NCI-H526 treated with DMSO at 0.1 percent for 48 hours (cell line): ENCODE data around the gene CERS4.
"Not testable (repeated sequence)": the region's sequence is repeated elsewhere in the genome, so short reads cannot be mapped to it uniquely, and the experiment has no call there.

Source experiments
- DNase-seq: peaks from one replicate; lab custom pipeline; 2025; lab: John Stamatoyannopoulos, UW

Gene CERS4

DNA sequence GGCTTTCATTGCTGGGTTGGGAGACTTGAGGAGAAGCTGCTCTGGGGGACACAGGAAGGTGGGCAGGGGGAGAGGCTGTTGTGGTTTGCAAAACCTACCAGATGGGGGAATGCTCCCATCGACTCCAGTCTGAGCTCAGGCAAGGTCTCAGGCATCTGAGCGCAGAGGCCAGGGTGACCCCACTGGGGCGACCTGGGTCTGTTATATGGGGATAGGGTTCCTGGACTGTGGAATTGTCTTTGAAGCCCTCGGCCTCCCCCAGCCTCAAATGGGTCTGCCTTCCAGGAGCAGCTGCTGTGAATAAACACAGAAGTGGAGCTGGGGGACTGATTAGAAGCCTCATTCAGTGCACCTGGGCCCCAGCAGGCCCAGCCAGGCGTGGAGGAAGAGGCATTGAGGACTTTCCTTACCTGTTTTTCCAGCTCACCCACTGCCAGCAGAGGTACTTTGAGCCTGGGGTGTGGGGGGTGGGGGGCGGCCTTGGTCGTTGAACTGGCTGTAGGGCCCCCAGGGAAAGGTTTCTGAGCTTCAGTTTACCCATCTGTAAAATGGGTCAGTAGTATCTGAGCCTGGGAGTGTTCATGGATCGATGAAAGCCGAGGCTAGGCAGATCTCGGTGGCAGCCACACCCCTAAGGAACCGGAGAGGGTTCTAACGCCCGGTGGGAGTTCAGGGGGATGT, 1.4 kb downstream of the CERS4 start:
- peak; percentile 7 for DNase-seq

DNA sequence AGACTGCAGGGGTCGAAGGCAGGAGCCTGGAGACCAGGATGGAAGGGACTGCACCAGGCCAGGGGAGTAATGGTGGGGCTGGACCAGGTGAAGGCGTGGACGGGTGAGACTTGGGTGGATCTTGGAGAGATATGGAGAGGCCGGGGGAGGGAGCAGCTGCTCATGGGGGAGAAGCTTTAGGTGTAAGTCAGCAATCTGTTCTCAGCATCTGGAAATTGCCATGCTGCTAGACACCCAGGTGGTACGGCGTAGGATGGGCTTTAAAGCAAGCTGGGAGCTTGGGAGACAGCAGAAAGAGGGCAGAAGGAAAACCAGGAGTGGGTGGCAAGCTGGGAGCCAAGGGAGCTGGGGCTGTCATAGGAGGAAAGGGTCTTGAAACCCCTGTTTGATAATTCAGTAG, 3.0 kb downstream of the CERS4 start:
- no peak for DNase-seq

DNA sequence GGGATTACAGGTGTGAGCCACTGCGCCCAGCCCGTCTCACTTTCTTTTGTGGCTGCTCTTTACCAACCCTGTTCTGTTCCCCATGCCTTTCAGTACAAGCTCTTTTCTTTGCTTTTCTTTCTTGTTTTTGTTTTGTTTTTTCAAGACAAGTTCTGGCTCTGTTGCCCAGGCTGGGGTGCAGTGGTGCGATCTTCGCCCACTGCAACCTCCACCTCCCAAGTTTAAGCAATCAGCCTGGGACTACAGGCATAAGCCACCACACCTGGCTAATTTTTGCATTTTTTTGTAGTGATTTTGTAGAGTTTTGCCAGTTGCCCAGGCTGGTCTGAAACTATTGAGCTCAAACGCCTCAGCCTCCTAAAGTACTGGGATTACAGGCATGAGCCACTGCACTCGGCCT, 3.7 kb downstream of the CERS4 start:
- DNase-seq, result no peak

DNA sequence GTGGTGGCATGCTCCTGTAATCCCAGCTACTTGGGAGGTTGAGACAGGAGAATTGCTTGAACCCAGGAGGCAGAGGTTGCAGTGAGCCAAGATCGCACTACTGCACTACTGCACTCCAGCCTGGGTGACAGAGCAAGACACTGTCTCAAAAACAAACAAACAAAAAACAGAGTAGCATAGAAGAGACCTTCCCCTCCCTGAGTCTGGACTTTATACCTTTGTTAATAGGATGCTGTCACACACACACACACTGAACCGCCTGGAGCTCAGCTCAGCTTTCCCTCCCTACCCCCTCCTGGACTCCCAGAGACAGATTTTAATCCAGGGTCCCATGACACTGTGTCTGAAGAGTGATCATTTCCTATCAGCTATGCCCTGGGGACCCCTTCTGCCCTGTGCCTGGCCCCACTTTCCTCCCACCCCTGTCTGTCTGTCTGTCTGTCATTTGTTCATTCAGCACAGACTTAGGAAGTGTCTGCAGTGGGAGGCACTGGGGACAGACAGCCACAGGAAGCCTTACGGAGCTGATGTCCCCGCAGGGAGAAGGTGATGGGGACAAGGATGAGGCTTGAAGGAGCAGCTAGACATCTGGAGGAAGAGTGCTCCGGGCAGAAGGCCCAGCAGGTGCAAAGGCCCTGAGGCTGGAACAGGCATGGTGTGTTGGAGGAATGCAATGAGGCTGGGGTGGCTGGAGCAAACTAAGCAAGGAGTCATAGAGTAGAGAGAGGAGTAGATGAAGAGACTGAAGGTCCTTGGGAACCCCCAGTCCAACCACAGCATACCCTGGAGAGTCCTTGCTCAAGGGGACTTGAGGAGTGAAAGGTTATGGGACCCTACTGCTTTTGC, 4.9 kb downstream of the CERS4 start:
- DNase-seq, result no peak

DNA sequence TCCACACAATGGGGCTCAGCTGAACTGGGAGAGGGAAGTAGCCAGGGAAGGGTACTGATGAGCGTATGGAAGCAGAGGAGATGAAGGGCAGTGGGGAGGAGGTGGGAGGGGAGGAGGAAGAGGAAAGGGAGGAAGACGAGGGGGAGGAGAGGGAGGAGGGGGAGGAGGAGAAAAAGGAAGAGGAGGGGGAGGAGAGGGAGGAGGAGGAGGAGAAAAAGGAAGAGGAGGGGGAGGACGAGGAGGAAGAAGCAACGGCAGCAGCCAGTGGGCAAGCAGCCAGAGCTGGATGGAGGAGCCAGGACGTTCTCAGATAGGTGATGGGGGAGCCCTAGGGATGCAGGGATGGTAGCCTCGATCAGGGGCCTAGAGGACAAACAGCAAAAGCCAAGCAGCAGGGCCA, 5.6 kb downstream of the CERS4 start:
- no peak for DNase-seq

DNA sequence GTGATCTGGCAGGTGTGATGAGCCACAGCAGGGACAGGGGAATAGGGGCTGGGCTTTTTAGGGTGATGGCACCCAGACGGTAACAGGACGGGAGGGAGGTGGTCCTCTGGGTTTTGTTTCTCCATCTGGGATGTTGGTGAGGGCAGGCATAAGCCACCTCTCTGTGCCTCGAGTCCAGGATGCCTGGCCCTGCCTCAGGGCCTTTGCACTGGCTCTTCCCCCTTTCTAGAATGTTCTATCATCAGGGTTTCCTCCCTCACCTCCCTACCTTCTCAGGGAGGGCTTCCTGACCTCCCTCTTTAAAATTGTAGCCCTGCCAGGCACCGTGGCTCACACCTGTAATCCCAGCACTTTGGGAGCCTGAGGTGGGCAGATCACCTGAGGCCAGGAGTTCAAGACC, 6.6 kb downstream of the CERS4 start:
- DNase-seq, result no peak

DNA sequence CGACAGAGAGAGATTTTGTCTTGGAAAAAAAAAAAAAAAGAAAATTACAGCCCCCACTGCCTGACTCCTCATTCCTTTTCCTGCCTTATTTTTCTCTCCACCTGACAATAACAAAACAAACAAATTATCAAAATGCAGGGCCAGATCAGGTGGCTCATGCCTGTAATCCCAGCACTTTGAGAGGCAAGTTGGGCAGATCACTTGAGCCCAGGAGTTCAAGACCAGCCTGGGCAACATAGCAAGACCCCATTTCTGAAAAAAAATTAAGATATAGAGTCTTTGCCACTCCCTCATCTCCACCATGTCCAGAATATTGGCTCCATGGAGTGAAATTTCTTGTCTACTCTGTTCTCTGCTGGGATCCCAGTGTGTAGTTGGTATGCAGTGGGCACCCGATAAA, 7.2 kb downstream of the CERS4 start:
- no peak for DNase-seq

DNA sequence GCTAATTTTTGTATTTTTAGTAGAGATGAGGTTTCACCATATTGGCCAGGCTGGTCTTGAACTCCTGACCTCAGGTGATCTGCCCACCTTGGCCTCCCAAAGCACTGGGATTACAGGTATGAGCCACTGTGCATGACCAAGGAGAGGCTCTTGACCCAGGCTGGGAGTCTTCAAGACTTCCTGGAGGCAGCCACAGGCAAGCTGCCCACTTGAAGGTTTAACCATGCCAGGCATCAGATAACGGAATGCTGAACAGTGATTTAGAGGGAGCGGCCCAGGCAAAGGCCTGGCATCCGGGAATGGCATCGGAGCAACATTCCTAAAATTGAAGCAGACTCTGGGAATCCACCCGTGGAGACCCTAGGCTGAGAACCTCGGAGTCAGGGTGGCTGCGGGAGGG, 9.0 kb downstream of the CERS4 start:
- DNase-seq, result not testable (repeated sequence)

DNA sequence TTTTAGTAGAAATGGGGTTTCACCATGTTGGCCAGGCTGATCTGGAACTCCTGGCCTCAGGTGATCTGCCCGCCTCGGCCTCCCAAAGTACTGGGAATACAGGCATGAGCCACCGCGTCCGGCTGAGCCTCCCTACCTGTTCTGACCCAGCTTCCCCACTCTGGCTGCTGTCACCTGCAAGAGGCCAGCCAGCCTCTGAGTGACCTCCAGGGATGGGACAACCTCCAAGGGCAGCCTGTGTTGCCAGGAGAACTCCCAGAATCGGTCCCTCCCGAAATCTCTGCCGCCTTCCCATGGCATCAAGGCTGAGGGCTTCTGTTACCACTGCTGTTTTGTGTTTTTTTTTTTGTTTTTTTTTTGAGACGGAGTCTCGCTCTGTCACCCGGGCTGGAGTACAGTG, 11.3 kb downstream of the CERS4 start:
- no peak for DNase-seq

DNA sequence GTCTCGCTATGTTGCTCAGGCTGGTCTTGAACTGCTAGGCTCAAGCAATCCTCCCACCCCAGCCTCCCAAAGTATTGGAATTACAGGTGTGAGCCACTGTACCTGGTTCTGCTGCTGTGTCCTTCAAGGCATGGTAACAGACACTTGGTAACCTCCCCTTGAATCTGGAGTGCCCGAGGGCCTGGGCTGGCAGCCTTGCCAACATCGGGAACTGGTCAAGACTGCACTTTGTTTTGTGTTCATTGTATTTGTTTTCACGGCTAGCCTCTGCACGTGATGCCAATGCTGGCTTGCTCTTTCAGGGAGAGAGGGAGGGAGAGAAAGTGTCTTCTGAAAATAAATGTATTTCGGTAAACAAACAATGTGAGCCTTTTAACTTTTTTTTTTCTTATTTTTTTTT, 12.0 kb downstream of the CERS4 start:
- no peak for DNase-seq

DNA sequence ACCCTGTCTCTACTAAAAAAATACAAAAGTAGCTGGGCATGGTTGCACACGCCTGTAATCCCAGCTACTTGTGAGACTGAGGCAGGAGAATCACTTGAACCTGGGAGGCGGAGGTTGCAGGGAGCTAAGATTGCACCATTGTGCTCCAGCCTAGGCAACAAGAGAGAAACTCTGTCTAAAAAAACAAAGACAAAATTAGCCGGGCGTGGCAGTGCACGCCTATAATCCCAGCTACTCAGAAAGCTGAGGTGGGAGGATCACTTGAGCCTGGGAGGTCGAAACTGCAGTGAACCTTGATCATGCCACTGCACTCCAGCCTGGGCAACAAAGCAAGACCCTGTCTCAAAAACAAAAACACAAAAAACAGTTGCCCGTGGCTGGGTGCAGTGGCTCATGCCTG, 14.3 kb downstream of the CERS4 start:
- not testable (repeated sequence) for DNase-seq

DNA sequence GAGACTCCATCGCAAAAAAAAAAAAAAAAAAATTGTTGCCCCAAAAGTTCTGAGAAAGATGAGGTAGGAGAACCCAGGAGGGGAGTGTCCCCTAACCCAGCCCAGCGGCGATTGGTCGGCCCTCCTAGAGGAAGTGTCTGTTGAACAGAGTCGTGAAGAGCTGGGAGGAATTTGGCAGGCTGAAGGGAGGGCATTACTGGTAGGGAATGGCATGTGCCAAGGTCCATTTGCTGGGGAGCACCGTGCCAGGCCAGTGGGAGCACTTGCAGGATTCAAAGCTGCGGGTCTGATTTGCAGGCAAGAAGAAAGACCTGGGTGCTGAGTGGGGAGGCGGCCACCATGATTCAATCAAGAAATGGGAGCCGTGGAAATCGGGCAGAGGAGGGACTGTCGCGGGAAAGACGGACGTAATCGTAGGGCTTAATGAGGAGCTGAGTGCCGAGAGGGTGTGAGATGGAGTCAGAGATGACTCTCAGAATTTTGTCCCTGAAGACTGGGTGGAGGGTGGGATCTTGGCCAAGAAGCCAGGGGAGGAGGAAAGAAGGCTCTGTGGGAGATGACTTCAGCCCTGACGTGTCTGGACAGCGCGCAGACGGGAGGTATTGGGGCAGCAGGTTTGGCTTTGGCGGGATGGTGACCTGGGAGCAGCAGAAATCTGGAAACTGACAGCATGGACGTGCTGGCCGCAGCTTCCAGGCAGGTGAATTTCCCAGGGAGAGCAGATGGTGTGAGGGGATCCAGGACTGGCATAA, 15.4 kb downstream of the CERS4 start:
- no peak for DNase-seq

DNA sequence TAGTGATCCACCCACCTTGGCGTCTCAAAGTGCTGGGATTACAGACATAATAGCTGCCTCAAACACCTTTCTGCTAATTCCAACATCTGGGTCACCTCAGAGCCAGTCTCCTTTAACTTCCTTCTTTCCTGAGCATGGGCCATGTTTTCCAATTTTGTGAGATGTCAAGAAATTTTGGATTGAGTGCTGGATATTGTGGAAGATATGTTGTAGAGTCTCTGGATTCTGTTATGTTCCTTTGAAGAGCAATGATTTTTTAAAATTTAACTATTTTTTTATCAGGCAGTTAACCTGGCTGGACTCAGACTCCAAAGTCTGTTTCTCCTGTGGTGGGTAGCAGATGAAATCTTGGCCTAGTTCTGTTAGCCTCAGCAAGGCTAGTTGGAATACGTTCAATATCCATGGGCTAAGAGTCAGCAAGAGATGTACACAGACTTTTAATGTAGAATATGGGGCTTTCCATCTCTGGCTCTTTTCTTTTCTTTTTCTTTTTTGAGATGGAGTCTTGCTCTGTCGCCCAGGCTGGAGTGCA, 22.0 kb downstream of the CERS4 start:
- DNase-seq, result no peak

DNA sequence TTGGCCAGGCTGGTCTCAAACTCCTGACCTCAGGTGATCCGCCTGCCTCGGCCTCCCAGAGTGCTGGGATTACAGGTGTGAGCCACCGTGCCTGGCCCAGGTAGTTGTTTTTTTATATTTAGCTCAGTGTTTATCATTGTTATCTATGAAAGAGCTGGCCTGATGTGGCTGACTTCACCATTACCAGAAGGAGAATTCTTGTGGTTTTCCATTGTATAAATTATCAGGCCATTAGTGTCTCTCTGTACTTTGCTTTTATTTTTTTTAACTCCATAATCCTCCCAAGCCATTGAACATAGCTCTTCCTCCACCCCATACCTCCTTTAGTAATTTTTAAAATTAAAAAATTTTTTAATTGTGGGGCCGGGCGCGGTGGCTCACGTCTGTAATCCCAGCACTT, 24.2 kb downstream of the CERS4 start:
- no peak for DNase-seq

DNA sequence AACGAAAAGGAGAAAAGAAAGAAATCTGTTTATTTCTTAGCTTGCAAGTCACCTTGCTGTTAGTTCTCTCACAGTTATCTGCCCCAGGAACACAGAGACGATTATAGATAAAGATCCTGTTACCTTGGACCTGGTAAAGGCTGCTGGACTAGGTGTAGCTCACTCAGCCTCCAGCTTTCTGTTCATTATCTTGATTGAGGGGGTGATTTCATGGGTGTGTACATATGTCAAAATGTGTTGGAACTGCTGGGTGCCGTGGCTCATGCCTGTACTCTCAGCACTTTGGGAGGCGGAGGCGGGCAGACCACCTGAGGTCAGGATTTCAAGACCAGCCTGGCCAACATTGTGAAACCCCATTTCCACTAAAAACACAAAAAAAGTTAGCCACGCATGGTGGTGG, 27.9 kb downstream of the CERS4 start:
- DNase-seq, result no peak

DNA sequence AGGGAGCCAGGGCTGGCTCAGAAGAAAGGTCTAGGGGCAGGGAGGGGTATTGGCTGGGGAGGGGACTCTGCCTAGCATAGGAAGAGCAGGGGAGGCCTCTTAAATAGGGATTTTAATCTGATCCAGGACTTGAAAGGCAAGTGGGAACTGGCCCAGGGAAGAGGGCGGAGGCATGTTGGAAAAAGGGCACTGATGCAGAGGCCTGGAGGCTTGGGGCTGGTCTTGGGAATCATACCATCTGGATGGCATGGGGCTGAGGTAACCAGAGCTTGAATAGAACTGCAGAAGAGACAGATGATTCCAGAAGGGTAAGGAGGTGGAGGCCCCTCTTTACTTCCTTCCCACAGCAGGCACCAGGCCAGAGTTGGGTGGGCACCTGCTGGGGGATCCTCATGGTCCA, 29.1 kb downstream of the CERS4 start:
- no peak for DNase-seq

DNA sequence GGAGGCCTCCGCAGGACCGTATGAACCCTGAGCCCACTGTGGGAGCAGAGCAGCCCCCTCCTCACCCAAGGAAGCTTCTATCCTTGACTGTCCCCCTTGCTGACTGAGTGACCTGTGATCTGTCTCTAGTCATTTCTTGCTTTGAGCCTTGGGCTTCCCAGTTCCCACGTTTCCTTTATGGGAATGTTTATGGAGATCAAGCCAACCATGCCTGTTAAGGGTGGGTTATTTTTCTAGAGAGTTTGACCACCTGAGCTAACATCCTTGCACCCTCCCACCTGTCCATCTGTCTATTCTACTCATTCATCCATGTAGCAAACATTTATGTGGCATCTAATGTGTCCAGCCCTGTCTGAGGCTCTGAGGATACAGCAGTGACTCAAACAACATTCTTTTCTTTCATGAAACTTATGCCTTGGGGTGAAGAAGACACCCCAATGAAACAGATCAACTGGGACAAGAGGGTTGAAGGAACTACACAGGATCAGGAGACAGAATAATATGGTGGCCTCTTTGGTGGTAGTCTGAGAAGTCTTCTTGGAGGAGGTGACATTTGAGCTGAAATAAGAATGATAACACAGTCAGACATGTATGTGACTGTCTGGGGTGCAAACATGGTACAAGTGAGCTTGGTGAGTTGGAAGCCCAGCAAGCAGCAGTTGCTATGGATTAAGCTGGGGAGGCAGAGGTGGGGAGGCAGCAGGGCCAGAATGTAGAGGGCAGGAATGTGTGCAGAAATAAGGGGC, 30.5 kb downstream of the CERS4 start:
- no peak for DNase-seq

DNA sequence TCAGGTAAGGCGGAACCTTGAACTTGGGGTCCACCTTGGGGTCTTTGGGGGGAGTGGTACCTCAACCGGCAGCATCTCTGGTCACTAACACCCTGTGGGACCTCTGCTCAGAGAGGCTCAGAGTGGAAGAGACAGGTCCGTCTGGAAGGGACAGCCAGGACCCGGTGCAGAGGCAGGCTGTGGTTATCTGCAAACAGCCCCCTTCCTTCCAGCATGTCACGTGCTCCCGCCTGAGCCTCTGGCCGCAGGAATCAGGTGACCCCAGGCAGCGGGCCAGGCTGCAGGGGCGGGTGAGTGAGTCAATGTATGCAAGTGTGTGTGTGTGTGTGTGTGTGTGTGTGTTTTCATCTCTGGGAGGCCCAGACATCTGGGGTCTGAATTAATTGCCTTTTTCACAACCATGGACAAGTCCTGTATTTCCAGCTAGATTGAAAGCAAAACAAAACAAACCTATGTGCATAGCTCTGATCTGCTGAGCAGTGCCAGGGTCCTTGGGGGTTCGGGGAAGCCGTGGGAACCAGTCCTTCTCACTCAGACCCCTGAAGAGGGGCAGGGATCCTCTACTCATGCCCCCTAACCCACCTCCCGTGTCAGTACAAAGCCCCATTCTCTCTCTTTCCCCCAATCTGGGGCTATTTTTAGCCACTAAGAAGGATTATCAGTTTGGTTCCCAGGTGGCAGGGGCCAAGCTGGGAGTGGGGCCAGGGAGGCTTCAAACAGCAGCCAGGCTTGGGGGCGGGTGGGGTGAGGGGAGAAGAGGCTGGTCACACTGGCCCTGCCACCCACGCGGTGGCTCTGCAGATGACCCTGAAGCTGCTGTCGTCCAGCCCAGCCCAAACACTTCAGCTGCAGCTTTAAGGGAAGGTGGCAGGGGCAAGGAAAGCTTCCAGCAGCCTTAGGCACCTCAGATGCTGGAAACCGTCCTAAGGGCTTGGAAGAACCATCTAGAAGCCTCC, 31.4 kb downstream of the CERS4 start:
- DNase-seq, result peak; percentile 10

DNA sequence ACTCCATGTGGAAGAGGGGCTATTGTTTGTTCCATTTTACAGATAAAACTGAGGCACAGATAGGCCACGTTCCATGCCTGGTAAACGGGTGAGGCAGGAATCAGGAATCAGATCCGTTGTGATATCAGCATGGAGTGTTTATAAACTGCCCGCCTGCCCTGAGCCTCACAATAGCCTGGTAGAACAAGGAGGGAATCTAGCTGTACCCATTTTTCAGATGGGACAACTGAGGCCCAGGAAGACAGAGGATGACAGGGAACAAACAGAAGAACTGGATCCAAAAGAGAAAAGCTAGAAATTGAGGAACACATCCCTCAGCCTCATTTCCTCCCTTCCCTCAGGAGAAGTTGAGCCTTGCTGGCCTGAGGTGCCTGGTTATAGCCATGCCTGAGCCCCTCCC, 32.5 kb downstream of the CERS4 start:
- DNase-seq, result no peak

DNA sequence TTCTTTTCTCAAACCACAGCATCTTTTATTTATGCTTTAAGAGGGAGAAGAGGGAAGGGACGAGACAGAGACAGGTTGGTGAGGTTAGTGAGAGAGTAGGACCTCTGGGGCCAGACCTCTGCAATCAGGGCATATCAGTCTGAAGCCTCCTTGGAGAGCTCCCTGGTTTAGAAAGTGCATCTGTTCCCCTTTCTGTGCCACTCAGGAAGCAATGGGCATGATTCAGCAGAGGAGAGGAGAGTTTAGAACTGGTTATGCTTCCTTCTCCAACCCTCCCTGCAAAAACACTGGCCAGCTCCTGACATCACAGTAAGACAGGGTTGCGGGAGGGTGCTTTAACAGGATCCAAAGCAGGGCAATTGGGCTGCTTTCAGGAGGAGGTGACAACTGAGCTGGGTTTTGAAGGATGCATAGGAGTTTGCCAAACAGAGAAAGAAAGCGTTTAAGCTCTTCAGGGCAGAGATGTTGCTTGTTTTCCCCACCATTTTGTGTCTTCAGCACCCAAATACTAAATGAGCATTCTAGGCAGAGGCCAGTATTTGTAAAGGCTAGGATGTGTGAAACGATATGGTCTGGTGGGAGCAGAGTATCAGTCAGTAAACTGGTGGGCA, 33.1 kb downstream of the CERS4 start:
- DNase-seq, result no peak
